K562 (cell line): ENCODE results near the gene CBX8. TPM values are rescaled to one million over a fixed set of nuclear protein-coding genes. Genes with fewer than 3 reads are reported as not detected.

Experiments used
- ARNT ChIP-seq, 2 experiments: fragments of 450-650 bp; IDR thresholded peaks; 2 replicates each; pipeline ENCODE4 v1.6.1; 2016; ENCODE audit warnings: mild to moderate bottlenecking in 1 of 2
- CBX5 ChIP-seq: IDR thresholded peaks from 2 replicates; pipeline ENCODE4 v1.6.1; 2014; ENCODE audit warnings: low read depth, borderline replicate concordance
- EGR1 ChIP-seq: fragments of 450-650 bp; conservative IDR thresholded peaks from 2 replicates; pipeline ENCODE4 v1.6.1; 2017; ENCODE audit warnings: mild to moderate bottlenecking
- ELF4 ChIP-seq: fragments of 450-650 bp; formaldehyde crosslinking; IDR thresholded peaks from 2 replicates; pipeline ENCODE4 v1.4.0; 2022; ENCODE audit warnings: missing genetic modification characterization
- ETV5 ChIP-seq: sonication (generic); formaldehyde crosslinking; IDR thresholded peaks from 2 replicates; pipeline ENCODE4 v1.4.0; 2020; ENCODE audit warnings: low read depth, mild to moderate bottlenecking, missing genetic modification reagents
- GATA2 ChIP-seq: sonication (generic); formaldehyde crosslinking; IDR thresholded peaks from 2 replicates; pipeline ENCODE4 v1.4.0; 2020; ENCODE audit warnings: mild to moderate bottlenecking, missing genetic modification reagents
- HDAC1 ChIP-seq, 2 experiments: fragments of 450-650 bp; IDR thresholded peaks; 2 replicates each; pipeline ENCODE4 v1.6.1; 2016 to 2017; ENCODE audit warnings: inconsistent platforms in 1 of 2, mild to moderate bottlenecking in 1 of 2, moderate library complexity in 1 of 2
- HNRNPUL1 ChIP-seq: fragments of 200-400 bp; formaldehyde crosslinking; IDR thresholded peaks from 2 replicates; pipeline ENCODE4 v1.6.1; 2017; ENCODE audit warnings: low read length
- JUNB ChIP-seq: fragments of 450-650 bp; formaldehyde crosslinking; conservative IDR thresholded peaks from 2 replicates; pipeline ENCODE4 v1.4.0; 2020; ENCODE audit warnings: mild to moderate bottlenecking
- MCM7 ChIP-seq, 2 experiments: fragments of 450-650 bp; IDR thresholded peaks; 2 replicates each; pipeline ENCODE4 v1.6.1; 2016 to 2018
- MEF2D ChIP-seq: conservative IDR thresholded peaks from 2 replicates; pipeline ENCODE4 v1.6.1; 2016; ENCODE audit warnings: low read depth, missing genetic modification characterization, missing compliant biosample characterization
- NCOA1 ChIP-seq: fragments of 450-650 bp; IDR thresholded peaks from 2 replicates; pipeline ENCODE4 v1.6.1; 2016; ENCODE audit warnings: low read depth
- NUFIP1 ChIP-seq: fragments of 450-650 bp; IDR thresholded peaks from 2 replicates; pipeline ENCODE4 v1.6.1; 2018; ENCODE audit not compliant: partially characterized antibody
- OTX1 ChIP-seq: fragments of 450-650 bp; formaldehyde crosslinking; IDR thresholded peaks from 2 replicates; pipeline ENCODE4 v1.4.0; 2022; ENCODE audit warnings: mild to moderate bottlenecking
- WHSC1 ChIP-seq: IDR thresholded peaks from one replicate; pipeline ENCODE4 v1.6.1; 2012; ENCODE audit warnings: low read length, control low read depth, inconsistent platforms
- ZNF12 ChIP-seq: sonication (generic); formaldehyde crosslinking; IDR thresholded peaks from 2 replicates; pipeline ENCODE4 v1.4.0; 2020; ENCODE audit warnings: mild to moderate bottlenecking, missing genetic modification reagents
- ZNF140 ChIP-seq: fragments of 250-450 bp; sonication (Bioruptor Pico); IDR thresholded peaks from 2 replicates; pipeline ENCODE4 v1.8.0; 2021; ENCODE audit warnings: moderate library complexity, mild to moderate bottlenecking, inconsistent platforms
- ZNF143 ChIP-seq: sonication (generic); formaldehyde crosslinking; IDR thresholded peaks from 2 replicates; pipeline ENCODE4 v1.9.0; 2022; ENCODE audit warnings: mild to moderate bottlenecking, missing genetic modification reagents
- ZNF263 ChIP-seq: sonication (generic); formaldehyde crosslinking; IDR thresholded peaks from 2 replicates; pipeline ENCODE4 v1.8.0; 2022; ENCODE audit warnings: mild to moderate bottlenecking, missing genetic modification reagents, borderline replicate concordance
- ZNF3 ChIP-seq: fragments of 250-450 bp; sonication (Bioruptor Pico); IDR thresholded peaks from 2 replicates; pipeline ENCODE4 v1.5.0; 2021; ENCODE audit warnings: mild to moderate bottlenecking, moderate library complexity
- ZNF354B ChIP-seq: fragments of 250-450 bp; sonication (Bioruptor Pico); IDR thresholded peaks from 2 replicates; pipeline ENCODE4 v1.4.0; 2020
- ZNF41 ChIP-seq: fragments of 250-450 bp; sonication (Bioruptor Pico); conservative IDR thresholded peaks from 2 replicates; pipeline ENCODE4 v1.4.0; 2020; ENCODE audit warnings: mild to moderate bottlenecking
- polyA plus RNA-seq, 8 experiments: library from polyadenylated mRNA; depleted of rRNA in 4 of 8; stranded (reverse) in 5 of 8; unstranded in 3 of 8; fragments of >200 nt; fragmentation: Nextera tagmentation in 2 of 8; fragmentation: Illumina TruSeq in 1 of 8; extraction: Ambion mirVana in 2 of 8; extraction: Trizol in 1 of 8; gene quantifications; 2 replicates each; pipeline versions ENCODE4 v1.2.1 to v1.2.3, GENCODE V29; 2011 to 2014; ENCODE audit warnings: inconsistent platforms in 1 of 8, missing spikeins in 1 of 8
- total RNA-seq, 7 experiments: library from RNA; depleted of rRNA in 6 of 7; stranded (reverse); fragments of >200 nt in 6 of 7; fragmentation: Illumina TruSeq in 2 of 7; extraction: Trizol in 2 of 7; gene quantifications; 2 replicates each; pipeline versions ENCODE4 v1.2.1 to v1.2.3, GENCODE V29; 2011 to 2021; ENCODE audit warnings: low replicate concordance in 1 of 7
- TF ChIP-seq, protein P1 (sequence below): fragments of 250-450 bp; sonication (Bioruptor Pico); IDR thresholded peaks from 2 replicates; pipeline ENCODE4 v1.8.0; 2022; ENCODE audit warnings: moderate library complexity, mild to moderate bottlenecking, inconsistent platforms
- TF ChIP-seq, protein P2 (sequence below): fragments of 250-450 bp; sonication (Bioruptor Pico); IDR thresholded peaks from 2 replicates; pipeline ENCODE4 v1.5.0; 2021; ENCODE audit warnings: mild to moderate bottlenecking, borderline replicate concordance
- TF ChIP-seq, protein P3 (sequence below): sonication (generic); IDR thresholded peaks from 2 replicates; pipeline ENCODE4 v1.6.1; 2016
- TF ChIP-seq, protein P4 (sequence below): sonication (generic); formaldehyde crosslinking; IDR thresholded peaks from 2 replicates; pipeline ENCODE4 v1.8.0; 2022; ENCODE audit warnings: mild to moderate bottlenecking, missing genetic modification reagents

Gene CBX8
- total and polyA plus RNA-seq, 9 of the 15 experiments (the other 6 are each of a cell fraction or from before 2014, with no cell fraction given), result 0.08 to 11.9 (median 2.6) TPM

DNA sequence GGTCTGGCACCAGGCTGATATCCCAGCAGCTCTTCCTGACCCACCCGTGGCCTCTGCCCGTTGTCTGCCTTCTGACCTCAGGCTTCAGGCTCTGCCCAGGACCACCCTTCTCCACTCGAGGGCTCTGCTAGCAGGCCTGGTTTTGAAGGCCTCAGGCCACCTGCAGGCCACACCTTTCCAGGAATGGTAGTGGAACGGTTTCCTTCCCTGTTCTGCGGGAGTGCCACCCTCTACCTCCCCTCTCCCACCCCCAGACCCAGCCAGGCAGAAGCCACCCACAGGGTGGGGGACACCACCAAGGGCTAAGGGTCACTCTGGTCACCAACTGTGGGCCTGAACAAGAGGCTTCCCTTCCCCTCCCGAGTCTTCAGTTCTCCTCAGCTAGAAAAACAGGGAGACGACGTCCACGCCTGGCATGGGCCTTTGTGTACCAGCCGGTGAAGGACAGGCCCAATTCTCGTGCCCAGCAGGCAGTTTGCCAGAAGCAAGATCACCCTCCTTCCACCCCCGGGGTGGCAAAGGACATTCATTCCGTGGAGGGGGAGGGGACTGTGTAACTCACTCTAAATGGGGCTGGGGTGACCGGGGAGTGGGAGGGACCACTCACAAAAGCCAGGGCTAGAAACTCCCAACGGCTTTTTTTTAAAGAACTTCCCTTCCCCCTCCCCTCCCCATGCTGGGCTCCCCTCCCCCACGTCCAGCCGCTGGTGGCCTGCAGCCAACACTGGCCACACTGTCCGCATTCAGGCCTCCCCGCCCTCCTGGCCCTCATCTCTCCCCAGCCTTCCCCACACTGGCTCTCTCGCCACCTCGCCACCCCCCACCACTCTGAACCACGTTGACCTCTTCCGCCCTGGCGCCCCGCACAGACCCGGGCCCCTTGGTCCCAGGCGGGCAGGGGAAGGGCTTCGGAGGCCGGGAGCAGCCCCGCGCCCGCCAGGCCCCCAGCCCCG lies 34.7 kb upstream of the CBX8 start (continued):
- TF ChIP-seq ETV5 (CRISPR knock-in tag) (peak; percentile 48; the same call in 1 of the 2 replicates), OTX1 (CRISPR knock-in tag) (peak; percentile 91), HNRNPUL1 (no peak), MCM7 (IDR thresholded peaks at IDR 0.05) (no peak), ZNF354B (CRISPR knock-in tag) (no peak), WHSC1 (no peak), GATA2 (no peak), MEF2D (tag) (peak; percentile 58; the same call in 1 of the 2 replicates), ZNF140 (CRISPR knock-in tag) (no peak), NCOA1 (no peak), HDAC1 (IDR thresholded peaks at IDR 0.05) (peak in 1 of 2 experiments; percentile 58; a peak in 1 of 4 replicates), ARNT (IDR thresholded peaks at IDR 0.05) (no peak), CBX5 (no peak), ZNF263 (no peak), ZNF41 (CRISPR knock-in tag) (no peak), EGR1 (peak; percentile 54), ZNF3 (CRISPR knock-in tag) (no peak), ZNF12 (CRISPR knock-in tag) (0 out of 2 replicates have a peak, but pooled peaks have one; percentile 61), JUNB (CRISPR knock-in tag) (no peak), ZNF143 (CRISPR knock-in tag) (no peak), NUFIP1 (no peak), ELF4 (CRISPR knock-in tag) (peak; percentile 59; the same call in 1 of the 2 replicates)
- TF ChIP-seq, protein P1, sequence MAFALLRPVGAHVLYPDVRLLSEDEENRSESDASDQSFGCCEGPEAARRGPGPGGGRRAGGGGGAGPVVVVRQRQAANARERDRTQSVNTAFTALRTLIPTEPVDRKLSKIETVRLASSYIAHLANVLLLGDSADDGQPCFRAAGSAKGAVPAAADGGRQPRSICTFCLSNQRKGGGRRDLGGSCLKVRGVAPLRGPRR, result 0 out of 2 replicates have a peak, but pooled peaks have one; percentile 10
- TF ChIP-seq, protein P2, sequence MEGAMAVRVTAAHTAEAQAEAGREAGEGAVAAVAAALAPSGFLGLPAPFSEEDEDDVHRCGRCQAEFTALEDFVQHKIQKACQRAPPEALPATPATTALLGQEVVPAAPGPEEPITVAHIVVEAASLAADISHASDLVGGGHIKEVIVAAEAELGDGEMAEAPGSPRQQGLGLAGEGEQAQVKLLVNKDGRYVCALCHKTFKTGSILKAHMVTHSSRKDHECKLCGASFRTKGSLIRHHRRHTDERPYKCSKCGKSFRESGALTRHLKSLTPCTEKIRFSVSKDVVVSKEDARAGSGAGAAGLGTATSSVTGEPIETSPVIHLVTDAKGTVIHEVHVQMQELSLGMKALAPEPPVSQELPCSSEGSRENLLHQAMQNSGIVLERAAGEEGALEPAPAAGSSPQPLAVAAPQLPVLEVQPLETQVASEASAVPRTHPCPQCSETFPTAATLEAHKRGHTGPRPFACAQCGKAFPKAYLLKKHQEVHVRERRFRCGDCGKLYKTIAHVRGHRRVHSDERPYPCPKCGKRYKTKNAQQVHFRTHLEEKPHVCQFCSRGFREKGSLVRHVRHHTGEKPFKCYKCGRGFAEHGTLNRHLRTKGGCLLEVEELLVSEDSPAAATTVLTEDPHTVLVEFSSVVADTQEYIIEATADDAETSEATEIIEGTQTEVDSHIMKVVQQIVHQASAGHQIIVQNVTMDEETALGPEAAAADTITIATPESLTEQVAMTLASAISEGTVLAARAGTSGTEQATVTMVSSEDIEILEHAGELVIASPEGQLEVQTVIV (CRISPR knock-in tag), result no peak
- TF ChIP-seq, protein P3, sequence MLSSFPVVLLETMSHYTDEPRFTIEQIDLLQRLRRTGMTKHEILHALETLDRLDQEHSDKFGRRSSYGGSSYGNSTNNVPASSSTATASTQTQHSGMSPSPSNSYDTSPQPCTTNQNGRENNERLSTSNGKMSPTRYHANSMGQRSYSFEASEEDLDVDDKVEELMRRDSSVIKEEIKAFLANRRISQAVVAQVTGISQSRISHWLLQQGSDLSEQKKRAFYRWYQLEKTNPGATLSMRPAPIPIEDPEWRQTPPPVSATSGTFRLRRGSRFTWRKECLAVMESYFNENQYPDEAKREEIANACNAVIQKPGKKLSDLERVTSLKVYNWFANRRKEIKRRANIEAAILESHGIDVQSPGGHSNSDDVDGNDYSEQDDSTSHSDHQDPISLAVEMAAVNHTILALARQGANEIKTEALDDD, result no peak
- TF ChIP-seq, protein P4, sequence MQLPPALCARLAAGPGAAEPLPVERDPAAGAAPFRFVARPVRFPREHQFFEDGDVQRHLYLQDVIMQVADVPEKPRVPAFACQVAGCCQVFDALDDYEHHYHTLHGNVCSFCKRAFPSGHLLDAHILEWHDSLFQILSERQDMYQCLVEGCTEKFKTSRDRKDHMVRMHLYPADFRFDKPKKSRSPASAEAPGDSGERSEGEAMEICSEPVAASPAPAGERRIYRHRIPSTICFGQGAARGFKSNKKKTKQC (CRISPR knock-in tag), result no peak
